Stimulated activated CD4-positive, alpha-beta T cell treated with anti-CD3 and anti-CD28 coated beads, Interleukin-15, amount 100 ng/mL, for 1 hour (primary cell): ENCODE results near the gene EVA1C.
"Not testable (repeated sequence)": the region's sequence is repeated elsewhere in the genome, so short reads cannot be mapped to it uniquely, and the experiment has no call there.

Source experiments
- DNase-seq, 2 donors: peaks; one replicate each; pipeline ENCODE4 v3.0.0-alpha.2; 2020; ENCODE audit warnings: low read depth in 1 of 2, low spot score in 1 of 2

EVA1C gene

GRCh38 chr21:32423320-32424190 is 11.0 kb downstream of the EVA1C start:
- DNase-seq = no peak

GRCh38 chr21:32424191-32424535 is 11.7 kb downstream of the EVA1C start:
- no peak for DNase-seq

GRCh38 chr21:32424674-32425073 is 12.2 kb downstream of the EVA1C start:
- no peak for DNase-seq

- no peak for DNase-seq
These were observed 13.1 kb downstream of the EVA1C start for GRCh38 chr21:32425628-32426027.

GRCh38 chr21:32426066-32426465 is 13.6 kb downstream of the EVA1C start:
- no peak for DNase-seq

- DNase-seq = no peak
These were observed 14.1 kb downstream of the EVA1C start for GRCh38 chr21:32426592-32427051.

GRCh38 chr21:32427958-32428623 is 15.6 kb downstream of the EVA1C start:
- DNase-seq = no peak

- DNase-seq = not testable (repeated sequence)
These were observed 20.6 kb downstream of the EVA1C start for GRCh38 chr21:32432982-32433660.

GRCh38 chr21:32437729-32438128 is 25.2 kb downstream of the EVA1C start:
- DNase-seq = no peak

GRCh38 chr21:32442566-32443318 is 30.2 kb downstream of the EVA1C start:
- DNase-seq = no peak

GRCh38 chr21:32445101-32445500 is 32.6 kb downstream of the EVA1C start:
- DNase-seq = no peak

GRCh38 chr21:32446440-32446839 is 33.9 kb downstream of the EVA1C start:
- DNase-seq = not testable (repeated sequence)

GRCh38 chr21:32447224-32447623 is 34.7 kb downstream of the EVA1C start:
- DNase-seq = no peak

GRCh38 chr21:32448803-32449594 is 36.5 kb downstream of the EVA1C start:
- DNase-seq = no peak

- not testable (repeated sequence) for DNase-seq
These were observed 38.6 kb downstream of the EVA1C start for GRCh38 chr21:32450881-32451701.

- not testable (repeated sequence) for DNase-seq
These were observed 39.7 kb downstream of the EVA1C start for GRCh38 chr21:32452191-32452590.

GRCh38 chr21:32452641-32453040 is 40.1 kb downstream of the EVA1C start:
- no peak for DNase-seq

GRCh38 chr21:32455548-32455947 is 43.0 kb downstream of the EVA1C start:
- no peak for DNase-seq

- DNase-seq = no peak
These were observed 44.0 kb downstream of the EVA1C start for GRCh38 chr21:32456497-32456918.
